Renal cortex interstitium (tissue), 11 donors: Measurements from ENCODE around the gene RAB37. TPM values are rescaled to one million over a fixed set of nuclear protein-coding genes. Genes with fewer than 3 reads are reported as not detected.

Source experiments
- DNase-seq, 11 donors: peaks; one replicate each; pipeline ENCODE4 v3.0.0-alpha.2; 2013; ENCODE audit warnings: low read depth in 9 of 11, low spot score in 4 of 11; ENCODE audit errors: extremely low read depth in 1 of 11
- polyA plus RNA-seq, 3 donors: library from polyadenylated mRNA; unstranded; fragments of 120-200 nt; gene quantifications; one replicate each; pipeline ENCODE4 v1.2.1, GENCODE V29; 2013; ENCODE audit not compliant: insufficient read length in 3 of 3

The RAB37 gene
- polyA plus RNA-seq, 3 donors: 5.3 to 6.7 (median 6.2) TPM

DNA sequence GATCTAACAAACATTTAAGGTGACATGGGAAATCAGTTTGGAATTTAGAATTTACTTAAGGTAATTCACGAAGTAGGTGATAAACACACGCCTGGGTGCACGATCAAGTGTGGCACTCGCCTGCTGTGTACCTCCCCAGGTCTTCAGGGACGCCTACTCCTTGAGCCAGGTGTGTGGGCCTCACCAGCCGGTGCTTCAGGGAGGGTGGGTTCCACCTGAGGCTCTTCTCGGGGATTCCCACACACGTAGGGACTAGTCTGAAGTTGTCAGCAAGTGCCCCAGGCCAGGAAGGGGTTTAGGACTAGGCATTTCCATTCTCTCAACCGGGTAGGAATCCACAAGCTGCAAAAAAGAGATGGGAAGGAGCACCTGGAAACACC, 48.9 kb downstream of the RAB37 start:
- DNase-seq: no peak

DNA sequence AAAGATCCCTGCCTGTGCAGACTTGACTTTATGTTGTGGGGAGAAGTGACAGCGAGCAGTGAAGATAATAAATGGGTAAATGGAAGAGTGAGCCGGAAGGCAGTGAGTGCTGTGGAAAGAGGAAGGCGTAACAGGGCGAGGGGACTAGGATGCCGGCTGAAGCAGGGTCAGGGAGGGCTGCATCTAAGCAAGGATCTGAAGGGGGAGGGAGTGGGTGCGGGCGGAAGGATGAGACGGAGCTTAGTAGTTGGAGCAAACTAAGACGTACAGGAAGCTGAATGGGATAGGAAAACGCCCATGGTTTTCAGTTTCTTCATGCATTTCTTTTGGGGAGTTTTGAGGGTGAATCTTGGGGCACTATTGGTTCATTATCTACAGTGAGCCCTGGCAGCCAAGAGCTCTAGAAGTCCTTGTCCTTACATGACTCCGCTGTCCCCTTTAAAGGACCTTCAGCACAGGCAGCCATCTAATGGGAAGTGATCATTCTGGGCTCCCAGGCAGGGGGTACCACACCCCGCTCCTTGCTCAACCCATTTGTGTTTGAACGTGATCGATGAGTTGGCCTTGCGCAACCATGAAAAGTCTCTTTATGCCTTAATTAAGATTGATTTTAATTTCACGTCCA, 49.5 kb downstream of the RAB37 start:
- no peak for DNase-seq

- DNase-seq: no peak
Measured at GRCh38 chr17:74790161-74791058, 53.4 kb downstream of the RAB37 start.

GRCh38 chr17:74792586-74793105, 55.6 kb downstream of the RAB37 start:
- DNase-seq: no peak

DNA sequence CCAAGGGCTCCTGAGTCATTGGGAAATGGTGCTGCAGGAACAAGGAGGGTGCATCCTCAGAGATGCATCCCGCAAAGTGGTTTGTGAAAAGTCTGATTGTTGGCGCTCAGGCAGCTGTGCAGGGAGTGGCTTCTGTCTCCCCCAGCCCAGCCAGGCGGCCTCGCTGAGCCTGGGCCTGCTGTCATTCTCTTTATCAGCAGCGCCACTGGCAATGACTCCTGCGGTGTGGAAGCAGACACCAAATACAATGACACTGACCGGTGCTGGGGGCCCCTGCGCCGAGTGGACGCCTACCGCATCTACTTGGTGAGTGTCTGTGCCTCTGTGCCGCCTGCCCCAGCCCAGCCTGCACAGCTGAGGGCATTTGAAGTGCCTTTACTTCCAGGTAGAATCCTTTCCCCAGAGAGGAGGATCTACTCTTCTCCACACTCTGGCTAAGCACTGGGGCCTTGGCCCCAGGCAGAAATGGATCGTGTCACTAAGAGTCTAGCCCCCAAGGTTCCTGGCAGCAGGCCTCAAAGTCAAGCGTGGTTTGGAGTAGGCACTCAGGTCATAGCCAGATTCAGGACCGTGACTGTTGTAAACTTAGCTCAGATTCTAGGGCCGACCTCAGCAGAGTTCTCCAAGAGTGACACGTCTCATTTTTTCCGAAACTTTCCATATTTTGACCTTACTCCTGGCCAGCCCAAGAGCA, 58.4 kb downstream of the RAB37 start:
- no peak for DNase-seq

DNA sequence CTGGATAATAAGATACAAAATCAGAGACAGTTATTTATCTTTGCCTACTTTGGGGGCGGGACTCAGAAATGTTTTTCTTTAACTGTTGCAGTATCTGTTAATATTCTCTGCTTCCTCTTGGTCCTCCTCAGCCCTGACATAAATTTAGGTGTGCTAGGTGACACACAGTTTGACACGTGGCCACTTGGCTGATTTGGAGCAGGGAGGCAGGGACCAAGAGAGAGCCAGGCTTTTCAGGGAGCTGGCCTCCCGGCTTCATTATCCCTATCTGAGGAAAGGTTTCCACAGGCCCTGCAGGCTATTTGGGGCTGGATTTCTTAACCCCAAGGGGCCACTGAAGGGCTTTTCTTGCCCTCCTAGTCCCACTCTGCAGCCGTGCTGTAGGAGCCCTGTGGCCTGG, 59.2 kb downstream of the RAB37 start:
- no peak for DNase-seq

DNA sequence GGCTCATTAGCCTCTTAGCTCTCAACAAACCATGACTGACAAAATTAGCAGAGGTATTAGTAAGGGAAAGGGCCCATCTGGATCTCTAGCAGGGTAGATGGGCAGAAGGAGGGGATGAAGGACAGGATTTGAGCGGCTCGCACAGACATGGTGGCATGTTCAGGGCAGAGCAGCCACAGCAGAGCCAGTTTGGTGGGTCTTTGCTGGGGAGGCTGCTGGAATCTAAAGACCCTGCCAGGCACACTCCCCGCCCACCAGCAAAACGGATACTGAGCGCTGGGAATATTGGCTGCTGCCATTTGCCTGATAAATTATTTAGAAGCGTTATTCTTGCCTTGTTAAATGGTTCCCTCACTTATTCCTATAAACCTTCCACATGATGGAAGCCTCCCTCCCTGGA, 59.8 kb downstream of the RAB37 start:
- DNase-seq: no peak

Other genes with a start within 250 kb of the RAB37 start
- under 1 TPM; 0.17 to 0.44 (median 0.20) TPM for gene CD300LB, start 205.8 kb upstream of the RAB37 start, polyA plus RNA-seq
- gene CD300C, start 191.1 kb upstream of the RAB37 start, polyA plus RNA-seq: under 1 TPM; 0.34 to 0.59 (median 0.54) TPM
- under 1 TPM in 1 of 3 donors, not detected in 2; 0.42 TPM for gene CD300H, start 169.7 kb upstream of the RAB37 start, polyA plus RNA-seq
- not detected for gene CD300LD, start 145.0 kb upstream of the RAB37 start, polyA plus RNA-seq
- under 1 TPM; 0.16 to 0.42 (median 0.33) TPM for gene CD300E, start 113.5 kb upstream of the RAB37 start, polyA plus RNA-seq
- under 1 TPM; 0.28 to 0.83 (median 0.47) TPM for gene CD300LF, start 24.3 kb upstream of the RAB37 start, polyA plus RNA-seq
- gene NHERF1, start 11.4 kb downstream of the RAB37 start, polyA plus RNA-seq: 100 to 1,000 TPM; 158 to 197 (median 171) TPM
- gene NAT9, start 39.1 kb downstream of the RAB37 start, polyA plus RNA-seq: 10 to 100 TPM; 40.8 to 54.9 (median 46.7) TPM
- gene GRIN2C, start 122.6 kb downstream of the RAB37 start, polyA plus RNA-seq: under 1 TPM; 0.16 to 0.36 (median 0.32) TPM
- gene FDXR, start 135.7 kb downstream of the RAB37 start, polyA plus RNA-seq: 1 to 10 TPM; 5.6 to 8.7 (median 8.6) TPM
- gene FADS6, start 156.4 kb downstream of the RAB37 start, polyA plus RNA-seq: under 1 TPM; 0.25 to 0.67 (median 0.29) TPM
- gene USH1G, start 186.0 kb downstream of the RAB37 start, polyA plus RNA-seq: 1 to 10 TPM in 1 of 3 donors, under 1 TPM in 2; 0.56 to 1.2 (median 0.70) TPM
- not detected for gene OTOP2, start 187.0 kb downstream of the RAB37 start, polyA plus RNA-seq
- not detected for gene OTOP3, start 198.6 kb downstream of the RAB37 start, polyA plus RNA-seq
- gene HID1, start 235.5 kb downstream of the RAB37 start, polyA plus RNA-seq: 10 to 100 TPM in 2 of 3 donors, 1 to 10 TPM in 1; 9.2 to 16.8 (median 13.8) TPM